Hematopoietic multipotent progenitor cell (in vitro differentiated cells): ENCODE results near the gene ALMS1. TPM values are rescaled to one million over a fixed set of nuclear protein-coding genes. Genes with fewer than 3 reads are reported as not detected.
A peak's percentile ranks its signal among the peaks of the same experiment; 100 is the strongest.
"Not testable (repeated sequence)": the region's sequence is repeated elsewhere in the genome, so short reads cannot be mapped to it uniquely, and the experiment has no call there.

Source experiments
- DNase-seq, 3 donors: peaks; one replicate each; pipeline ENCODE4 v3.0.0-alpha.2; 2011 to 2015; ENCODE audit warnings: low read depth in 2 of 3, low spot score in 2 of 3
- total RNA-seq: library from RNA; depleted of rRNA; stranded (reverse); fragments of >200 nt; gene quantifications from one replicate; pipeline ENCODE4 v1.2.3, GENCODE V29; 2012

Gene ALMS1
- total RNA-seq, 1 donor, result 18.3 TPM

GRCh38 chr2:73403237-73403636 lies 17.6 kb downstream of the ALMS1 start:
- no peak for DNase-seq

GRCh38 chr2:73404409-73404808 lies 18.8 kb downstream of the ALMS1 start:
- DNase-seq, result peak in 1 of 3 donors; percentile 8

GRCh38 chr2:73406996-73407395 lies 21.4 kb downstream of the ALMS1 start:
- DNase-seq, result no peak

DNA sequence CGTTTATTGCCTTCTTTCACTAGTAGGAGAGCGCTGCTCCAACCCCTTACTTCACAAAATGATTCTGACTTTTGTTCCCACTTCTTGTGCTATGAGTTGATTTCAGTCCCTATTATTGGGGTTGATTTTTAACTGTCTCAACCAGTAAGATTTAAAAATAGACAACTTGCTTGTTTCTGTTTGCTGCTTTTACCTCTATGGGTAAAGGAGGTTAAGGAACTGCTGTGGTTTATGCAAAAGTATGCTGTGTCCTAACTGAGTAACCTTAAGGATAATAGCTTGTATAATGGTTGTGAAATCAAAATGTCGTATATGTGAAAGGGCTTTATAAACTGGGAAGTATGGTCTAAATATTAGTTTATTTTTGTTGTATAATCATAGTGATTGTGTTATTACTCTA lies 22.6 kb downstream of the ALMS1 start:
- DNase-seq, result no peak

DNA sequence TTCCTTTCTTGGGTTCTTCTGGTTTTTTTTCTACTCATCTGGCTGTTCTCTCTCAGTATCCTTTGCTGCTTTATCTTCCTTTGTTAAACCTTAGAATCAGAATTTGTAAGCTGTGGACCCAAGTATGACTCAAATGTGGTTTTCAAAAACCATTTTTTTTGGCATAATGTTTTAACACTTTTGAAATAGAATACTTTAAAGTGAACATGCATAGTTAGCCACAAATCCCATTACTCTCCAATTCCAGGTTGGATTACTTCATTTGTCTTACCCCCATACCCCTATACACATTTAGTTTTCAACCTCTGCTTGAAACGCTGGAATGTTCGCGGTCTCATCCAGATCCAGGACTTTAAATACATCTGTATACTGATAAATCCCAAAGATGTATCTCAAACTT lies 29.1 kb downstream of the ALMS1 start:
- DNase-seq, result peak in 1 of 3 donors; percentile 1

- no peak for DNase-seq
Measured at GRCh38 chr2:73415906-73416305, 30.3 kb downstream of the ALMS1 start.

GRCh38 chr2:73418343-73418742 lies 32.7 kb downstream of the ALMS1 start:
- no peak for DNase-seq

DNA sequence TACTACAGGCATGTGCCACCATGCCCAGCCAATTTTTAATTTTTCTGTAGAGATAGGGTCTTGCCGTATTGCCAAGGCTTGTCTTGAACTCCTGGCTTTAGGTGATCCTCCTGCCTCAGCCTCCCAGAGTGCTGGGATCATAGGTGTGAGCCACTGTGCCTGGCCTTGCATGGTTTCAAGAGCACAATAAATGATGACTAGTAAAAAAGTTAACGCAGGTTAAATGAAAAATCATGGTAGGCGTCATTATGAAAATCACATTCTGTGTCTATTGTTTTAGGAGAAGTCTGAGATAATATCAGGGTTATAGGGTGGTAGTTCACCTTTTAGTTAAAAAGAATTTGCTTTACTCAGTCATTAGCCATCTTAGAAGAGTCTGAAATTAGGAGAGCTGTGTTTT lies 38.3 kb downstream of the ALMS1 start:
- DNase-seq, result no peak

DNA sequence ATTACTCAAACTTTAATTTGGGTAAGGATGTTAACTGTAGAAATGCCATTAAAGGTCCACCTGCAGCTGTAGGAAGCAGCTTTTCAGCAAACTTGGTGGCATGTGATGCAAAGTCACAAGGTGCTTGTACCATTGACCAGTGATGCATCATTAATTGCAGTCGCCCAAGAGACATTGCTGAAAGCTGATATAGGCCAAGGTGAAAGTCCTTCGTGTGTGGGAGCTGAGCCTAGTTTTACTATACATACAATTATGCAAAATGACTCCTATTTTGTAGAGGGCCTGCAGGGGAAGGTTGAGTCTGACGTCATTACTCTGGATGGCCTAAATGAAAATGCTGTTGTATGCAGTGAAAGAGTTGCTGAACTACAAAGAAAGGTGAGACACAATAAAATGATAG lies 40.5 kb downstream of the ALMS1 start:
- DNase-seq, result no peak

- peak in 1 of 3 donors; percentile 17 for DNase-seq
Measured at GRCh38 chr2:73436019-73436418, 50.4 kb downstream of the ALMS1 start.

GRCh38 chr2:73444202-73444601 lies 58.6 kb downstream of the ALMS1 start:
- DNase-seq, result no peak

DNA sequence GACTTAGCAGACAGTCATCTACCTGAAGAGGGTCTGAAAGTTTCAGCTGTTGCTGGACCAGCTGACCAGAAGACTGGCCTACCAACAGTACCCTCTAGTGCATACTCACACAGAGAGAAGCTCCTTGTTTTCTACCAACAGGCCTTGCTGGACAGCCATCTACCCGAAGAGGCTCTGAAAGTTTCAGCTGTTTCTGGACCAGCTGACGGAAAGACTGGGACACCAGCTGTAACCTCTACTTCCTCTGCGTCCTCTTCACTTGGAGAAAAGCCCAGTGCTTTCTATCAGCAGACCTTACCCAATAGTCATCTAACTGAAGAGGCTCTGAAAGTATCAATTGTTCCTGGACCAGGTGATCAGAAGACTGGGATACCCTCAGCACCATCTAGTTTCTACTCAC lies 63.2 kb downstream of the ALMS1 start:
- no peak for DNase-seq

DNA sequence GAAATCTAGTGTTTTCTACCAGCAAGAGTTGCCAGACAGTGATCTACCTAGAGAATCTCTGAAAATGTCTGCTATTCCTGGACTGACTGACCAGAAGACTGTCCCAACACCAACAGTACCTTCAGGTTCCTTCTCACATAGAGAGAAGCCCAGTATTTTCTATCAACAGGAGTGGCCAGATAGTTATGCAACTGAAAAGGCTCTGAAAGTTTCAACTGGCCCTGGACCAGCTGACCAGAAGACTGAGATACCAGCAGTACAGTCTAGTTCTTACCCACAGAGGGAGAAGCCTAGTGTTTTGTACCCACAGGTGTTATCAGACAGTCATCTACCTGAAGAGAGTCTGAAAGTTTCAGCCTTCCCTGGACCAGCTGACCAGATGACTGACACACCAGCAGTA lies 63.8 kb downstream of the ALMS1 start:
- DNase-seq, result no peak

DNA sequence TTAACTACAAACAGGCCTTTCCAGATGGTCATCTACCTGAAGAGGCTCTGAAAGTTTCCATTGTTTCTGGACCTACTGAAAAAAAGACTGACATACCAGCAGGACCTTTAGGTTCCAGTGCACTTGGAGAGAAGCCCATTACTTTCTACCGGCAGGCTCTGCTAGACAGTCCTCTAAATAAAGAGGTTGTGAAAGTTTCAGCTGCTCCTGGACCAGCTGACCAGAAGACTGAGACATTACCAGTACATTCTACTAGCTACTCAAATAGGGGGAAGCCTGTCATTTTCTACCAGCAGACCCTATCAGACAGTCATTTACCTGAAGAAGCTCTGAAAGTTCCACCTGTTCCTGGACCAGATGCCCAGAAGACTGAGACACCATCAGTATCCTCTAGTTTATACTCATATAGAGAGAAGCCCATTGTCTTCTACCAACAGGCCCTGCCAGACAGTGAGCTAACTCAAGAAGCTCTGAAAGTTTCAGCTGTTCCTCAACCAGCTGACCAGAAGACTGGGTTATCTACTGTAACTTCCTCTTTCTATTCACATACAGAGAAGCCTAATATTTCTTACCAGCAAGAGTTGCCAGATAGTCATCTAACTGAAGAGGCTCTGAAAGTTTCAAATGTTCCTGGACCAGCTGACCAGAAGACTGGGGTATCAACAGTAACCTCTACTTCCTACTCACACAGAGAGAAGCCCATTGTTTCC lies 65.8 kb downstream of the ALMS1 start:
- DNase-seq, result peak in 1 of 3 donors; percentile 12

GRCh38 chr2:73457982-73458381 lies 72.3 kb downstream of the ALMS1 start:
- no peak for DNase-seq

- DNase-seq, result not testable (repeated sequence)
Measured at GRCh38 chr2:73462388-73462787, 76.8 kb downstream of the ALMS1 start.

DNA sequence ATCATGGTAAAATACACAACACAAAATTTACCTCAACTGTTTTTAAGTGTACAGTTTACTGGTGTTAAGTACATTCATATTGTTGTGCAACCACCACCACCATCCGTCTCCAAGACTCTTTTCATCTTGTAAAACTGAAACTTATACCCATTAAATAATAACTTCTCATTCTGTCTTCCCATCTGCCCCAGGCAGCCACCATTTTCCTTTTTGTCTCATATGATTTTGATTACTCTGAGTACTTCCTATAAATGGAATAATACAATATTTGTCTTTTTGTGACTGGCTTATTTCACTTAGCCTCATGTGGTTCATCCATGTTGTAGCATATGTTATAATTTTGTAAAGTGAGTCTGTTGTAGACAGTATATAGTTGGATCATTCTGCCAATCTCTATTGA lies 82.7 kb downstream of the ALMS1 start:
- DNase-seq, result no peak

DNA sequence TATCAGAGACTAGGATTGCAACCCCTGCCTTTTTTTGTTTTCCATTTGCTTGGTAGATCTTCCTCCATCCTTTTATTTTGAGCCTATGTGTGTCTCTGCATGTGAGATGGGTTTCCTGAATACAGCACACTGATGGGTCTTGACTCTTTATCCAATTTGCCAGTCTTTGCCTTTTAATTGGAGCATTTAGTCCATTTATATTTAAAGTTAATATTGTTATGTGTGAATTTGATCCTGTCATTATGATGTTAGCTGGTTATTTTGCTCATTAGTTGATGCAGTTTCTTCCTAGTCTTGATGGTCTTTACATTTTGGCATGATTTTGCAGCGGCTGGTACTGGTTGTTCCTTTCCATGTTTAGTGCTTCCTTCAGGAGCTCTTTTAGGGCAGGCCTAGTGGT lies 98.2 kb downstream of the ALMS1 start:
- DNase-seq, result not testable (repeated sequence)

DNA sequence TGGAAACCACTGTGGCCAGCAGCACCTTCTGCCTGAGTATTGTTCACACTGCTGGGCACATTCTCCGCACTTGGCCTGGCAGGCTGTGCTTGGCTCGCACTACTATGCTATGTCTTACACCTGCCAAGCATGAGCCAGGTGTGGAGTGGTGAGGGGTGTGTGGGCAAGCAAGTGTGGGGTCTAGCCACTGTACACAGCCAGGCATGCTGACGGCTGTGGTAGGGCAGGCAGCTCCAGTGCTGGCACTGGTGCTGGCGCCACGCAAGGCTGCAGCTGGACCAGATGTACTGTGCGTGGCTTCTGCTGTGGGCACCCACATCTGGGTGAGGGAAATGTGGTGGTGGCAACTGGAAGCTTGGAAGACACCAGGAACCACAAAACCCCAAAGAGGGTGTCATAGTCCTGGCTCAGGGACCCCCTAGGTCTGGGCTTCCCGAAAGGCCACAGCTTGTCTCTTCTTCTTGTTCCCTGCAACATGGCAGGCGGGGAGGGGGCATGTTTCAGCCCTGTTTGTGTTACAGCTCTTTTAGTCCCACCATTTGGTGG lies 101.5 kb downstream of the ALMS1 start:
- no peak for DNase-seq

DNA sequence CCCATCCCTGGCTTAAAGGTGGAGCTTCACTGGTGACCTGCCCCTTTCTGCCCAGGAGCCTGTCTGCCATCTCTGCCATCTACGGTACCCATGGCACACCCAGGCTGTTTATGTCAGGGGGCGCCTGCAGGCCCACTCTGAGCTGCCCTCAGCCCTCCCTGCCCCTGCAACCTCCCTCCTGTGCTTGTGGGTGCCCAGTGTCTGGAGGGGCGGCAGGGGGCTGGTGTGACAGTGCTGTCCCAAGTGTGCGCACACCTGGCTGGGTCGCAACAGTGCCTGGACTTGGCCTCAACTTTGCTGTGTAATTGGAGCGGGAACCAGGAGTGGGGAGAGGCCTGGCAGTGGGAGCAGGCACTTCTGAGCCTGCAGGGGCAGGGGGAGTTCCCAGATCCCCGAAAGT lies 102.4 kb downstream of the ALMS1 start:
- DNase-seq, result no peak

GRCh38 chr2:73489053-73489452 lies 103.4 kb downstream of the ALMS1 start:
- peak in 1 of 3 donors; percentile 46 for DNase-seq

- no peak for DNase-seq
Measured at GRCh38 chr2:73494031-73494430, 108.4 kb downstream of the ALMS1 start.
